ENCODE results near the gene UBE2I. TPM values are rescaled to one million over a fixed set of nuclear protein-coding genes. Genes with fewer than 3 reads are reported as not detected.
"Not testable (repeated sequence)": the region's sequence is repeated elsewhere in the genome, so short reads cannot be mapped to it uniquely, and the experiment has no call there.

Gene UBE2I
- total RNA-seq, 1 donor from 2014 or later: 210 TPM

DNA sequence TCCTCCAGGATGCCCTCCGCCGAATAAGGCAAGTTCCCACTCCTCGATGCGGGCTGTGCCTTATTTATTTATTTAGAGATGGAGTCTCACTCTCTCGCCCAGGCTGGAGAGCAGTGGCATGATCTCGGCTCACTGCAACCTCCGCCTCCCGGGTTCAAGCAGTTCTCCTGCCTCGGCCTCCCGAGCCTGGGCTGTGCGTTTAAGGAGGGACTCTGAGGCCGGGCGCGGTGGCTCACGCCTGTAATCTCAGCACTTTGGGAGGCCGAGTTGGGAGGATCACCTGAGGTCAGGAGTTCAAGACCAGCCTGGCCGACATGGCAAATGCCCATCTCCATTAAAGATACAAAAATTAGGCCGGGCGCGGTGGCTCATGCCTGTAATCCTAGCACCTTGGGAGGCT lies 18.7 kb downstream of the UBE2I start:
- intact Hi-C loops (cut with micrococcal nuclease): not testable (repeated sequence)

DNA sequence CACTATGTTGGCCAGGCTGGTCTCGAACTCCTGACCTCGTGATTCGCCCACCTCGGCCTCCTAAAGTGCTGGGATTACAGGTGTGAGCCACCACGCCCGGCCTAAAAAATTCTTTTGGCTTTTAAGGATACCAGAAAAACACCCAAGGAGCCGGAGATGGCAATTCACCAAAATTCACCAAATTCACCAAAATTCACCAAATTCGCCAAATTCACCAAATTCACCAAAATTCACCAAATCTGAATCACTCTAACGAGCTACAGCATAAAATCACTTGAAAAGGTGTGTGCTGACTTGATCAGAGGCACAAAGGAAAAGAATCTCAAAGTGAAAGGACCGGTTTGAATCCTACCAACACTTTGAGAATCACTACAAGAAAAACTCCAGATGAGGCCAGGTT lies 19.5 kb downstream of the UBE2I start:
- intact Hi-C loops (cut with micrococcal nuclease): not testable (repeated sequence)

- intact Hi-C loops (cut with micrococcal nuclease): no loop called here
Measured at GRCh38 chr16:1330260-1330914, 21.0 kb downstream of the UBE2I start.

DNA sequence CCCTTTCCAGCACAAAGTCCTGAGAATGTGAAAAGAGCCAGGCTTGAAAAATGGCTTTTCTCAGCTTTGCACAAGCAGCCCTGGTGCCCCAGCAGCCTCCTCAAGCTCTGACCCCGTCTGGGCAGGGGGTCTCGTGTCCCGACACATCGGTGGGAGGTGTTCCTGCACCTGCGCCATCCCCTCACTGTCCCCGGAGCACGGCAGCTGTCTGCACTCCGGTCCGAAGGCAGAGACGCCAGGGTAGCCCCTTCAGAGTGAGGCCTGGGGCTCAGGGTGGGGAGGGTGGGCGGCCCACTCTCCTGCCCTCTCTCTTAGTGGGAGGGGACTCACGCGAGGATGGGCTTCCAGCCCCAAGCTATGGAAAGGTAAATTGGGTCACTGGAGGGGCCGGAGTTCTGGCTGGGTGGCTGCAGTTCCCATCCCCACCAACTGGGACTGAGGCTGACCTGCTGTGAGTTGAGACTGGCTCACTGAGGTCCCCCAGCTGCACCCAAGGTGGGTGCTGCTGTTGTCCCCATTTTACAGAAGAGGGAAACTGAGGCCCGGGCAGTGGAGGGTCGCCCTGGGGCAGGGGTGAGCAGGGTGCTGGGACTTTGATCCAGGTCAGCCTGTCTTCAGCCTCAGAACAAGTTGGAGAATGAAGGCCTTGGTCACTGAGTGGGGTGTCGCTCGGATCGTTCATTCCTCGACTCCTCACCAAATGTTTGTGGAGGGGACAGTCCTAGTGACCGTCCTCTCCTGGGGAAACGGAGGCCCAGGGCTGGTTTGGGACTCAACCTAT lies 21.7 kb downstream of the UBE2I start:
- intact Hi-C loops (cut with micrococcal nuclease): no loop called here

- intact Hi-C loops (cut with micrococcal nuclease): no loop called here
Measured at GRCh38 chr16:1331712-1332617, 22.5 kb downstream of the UBE2I start.

GRCh38 chr16:1332618-1333148 lies 23.2 kb downstream of the UBE2I start:
- intact Hi-C loops (cut with micrococcal nuclease): loop anchor here (1.0 kb wide), 1 partner anchor 11 kb away; no protein-coding TSS in a partner anchor

GRCh38 chr16:1333149-1333812 lies 23.8 kb downstream of the UBE2I start, which contains the start of gene BAIAP3:
BAIAP3 (plus strand) TSS chr16:1333645; CDS start chr16:1338550, 4,905 bp downstream.
- intact Hi-C loops (cut with micrococcal nuclease): loop anchor here (1.0 kb wide), 1 partner anchor 10 kb away; no protein-coding TSS in a partner anchor

DNA sequence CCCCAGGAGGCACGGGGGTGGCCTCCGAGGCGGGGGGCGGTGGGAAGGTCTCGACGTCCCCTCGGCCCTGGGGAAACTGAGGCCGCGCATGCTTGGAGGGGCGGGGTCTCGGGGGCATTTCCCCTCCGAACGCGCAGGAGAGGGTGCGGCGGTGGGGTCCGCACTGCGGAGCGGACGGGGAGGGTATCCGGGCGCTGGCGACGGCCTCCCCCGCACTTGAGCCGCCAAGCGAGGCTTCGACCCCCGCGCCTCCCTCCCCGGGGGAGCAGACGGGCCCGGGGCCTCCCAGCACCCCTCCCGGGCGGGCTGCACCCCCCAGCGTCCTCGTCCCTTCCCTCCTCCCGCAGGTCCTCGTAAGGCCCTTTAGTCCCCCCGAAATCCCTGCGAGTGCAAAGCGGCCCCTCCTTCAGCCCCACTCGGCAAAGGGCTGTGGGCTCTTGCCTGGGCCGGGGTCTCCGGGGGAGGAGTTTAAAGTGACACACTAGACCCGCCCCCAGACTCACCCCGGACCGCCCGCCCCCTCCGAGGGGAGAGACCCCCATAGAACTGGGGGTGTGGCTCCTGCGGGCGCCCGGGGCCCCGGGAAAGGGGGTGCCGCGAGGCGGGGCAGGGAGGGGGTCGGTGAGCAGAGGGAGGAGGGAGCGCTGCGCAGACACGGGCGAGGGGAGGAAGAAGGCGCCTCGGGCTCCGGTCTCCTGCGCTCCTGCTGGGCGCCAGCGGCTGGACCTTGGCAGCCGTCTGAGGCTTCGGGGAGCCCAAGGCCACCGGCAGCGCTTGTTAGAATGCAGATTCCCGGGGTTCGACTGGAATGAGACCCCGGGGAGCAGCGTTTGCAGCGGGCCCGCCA lies 24.6 kb downstream of the UBE2I start:
- intact Hi-C loops (cut with micrococcal nuclease): loop anchor here (1.0 kb wide), 1 partner anchor 9 kb away; no protein-coding TSS in a partner anchor

GRCh38 chr16:1334739-1335138 lies 25.3 kb downstream of the UBE2I start:
- intact Hi-C loops (cut with micrococcal nuclease): no loop called here

DNA sequence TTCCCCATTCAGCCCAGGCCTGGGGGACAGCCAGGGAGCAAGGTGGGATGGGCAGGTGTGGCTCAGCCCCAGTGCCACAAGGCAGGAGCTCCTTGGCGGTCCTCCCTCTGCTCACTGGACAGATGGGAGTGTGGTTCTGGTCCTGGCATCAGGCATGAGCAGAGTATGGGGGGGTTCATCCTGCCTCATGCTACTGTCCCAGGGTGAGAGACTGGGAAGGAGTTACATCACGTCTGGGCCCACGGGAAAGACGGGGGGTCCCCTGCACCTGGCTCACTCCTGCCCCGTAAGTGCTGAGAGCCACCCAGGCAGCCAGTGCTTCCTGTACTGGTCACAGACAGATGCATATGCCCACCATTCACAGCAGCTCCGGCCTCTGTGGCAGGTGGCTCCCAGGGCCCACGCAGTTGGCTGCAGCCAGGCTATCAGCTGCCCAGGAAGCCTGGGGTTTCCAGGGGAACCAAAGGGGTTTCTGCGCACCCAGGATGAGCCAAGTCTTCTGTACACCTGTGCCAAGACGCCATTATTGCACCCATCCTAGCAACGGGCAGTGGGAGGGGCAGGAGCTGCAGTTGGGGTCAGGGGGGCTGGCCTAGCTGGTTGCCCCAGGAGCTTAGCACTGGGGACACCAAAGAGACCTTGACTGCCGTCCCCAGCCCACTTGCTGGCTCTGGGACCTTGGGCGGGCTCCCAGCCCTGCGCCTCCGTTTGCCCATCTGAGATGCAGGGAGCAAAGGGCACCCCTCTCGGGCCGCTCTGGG lies 26.0 kb downstream of the UBE2I start:
- intact Hi-C loops (cut with micrococcal nuclease): no loop called here

- intact Hi-C loops (cut with micrococcal nuclease): no loop called here
Measured at GRCh38 chr16:1335996-1336395, 26.6 kb downstream of the UBE2I start.

DNA sequence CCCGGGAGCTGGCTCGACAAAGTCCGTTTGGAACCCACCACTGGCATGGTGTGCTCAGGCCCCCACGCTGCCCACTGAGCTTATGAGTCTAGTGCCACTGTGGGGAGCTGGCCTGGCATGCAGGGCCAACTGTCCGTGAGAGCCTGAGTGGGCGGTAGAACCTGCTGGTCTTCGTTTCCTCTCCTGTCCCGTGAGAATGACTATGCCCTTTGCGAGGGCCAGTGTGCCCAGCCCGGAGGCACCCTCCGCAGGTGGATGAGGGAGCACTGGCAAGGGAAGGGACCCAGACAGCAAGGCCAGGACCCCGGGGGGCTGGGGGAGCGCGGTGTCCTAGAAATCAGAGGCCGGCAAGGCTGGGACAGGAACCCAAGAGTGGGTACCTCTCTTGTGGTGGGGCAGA lies 27.2 kb downstream of the UBE2I start:
- intact Hi-C loops (cut with micrococcal nuclease): no loop called here

- intact Hi-C loops (cut with micrococcal nuclease): no loop called here
Measured at GRCh38 chr16:1337486-1337885, 28.1 kb downstream of the UBE2I start.

- intact Hi-C loops (cut with micrococcal nuclease): no loop called here
Measured at GRCh38 chr16:1338119-1338730, 28.8 kb downstream of the UBE2I start.

- intact Hi-C loops (cut with micrococcal nuclease): no loop called here
Measured at GRCh38 chr16:1338855-1339675, 29.6 kb downstream of the UBE2I start.

DNA sequence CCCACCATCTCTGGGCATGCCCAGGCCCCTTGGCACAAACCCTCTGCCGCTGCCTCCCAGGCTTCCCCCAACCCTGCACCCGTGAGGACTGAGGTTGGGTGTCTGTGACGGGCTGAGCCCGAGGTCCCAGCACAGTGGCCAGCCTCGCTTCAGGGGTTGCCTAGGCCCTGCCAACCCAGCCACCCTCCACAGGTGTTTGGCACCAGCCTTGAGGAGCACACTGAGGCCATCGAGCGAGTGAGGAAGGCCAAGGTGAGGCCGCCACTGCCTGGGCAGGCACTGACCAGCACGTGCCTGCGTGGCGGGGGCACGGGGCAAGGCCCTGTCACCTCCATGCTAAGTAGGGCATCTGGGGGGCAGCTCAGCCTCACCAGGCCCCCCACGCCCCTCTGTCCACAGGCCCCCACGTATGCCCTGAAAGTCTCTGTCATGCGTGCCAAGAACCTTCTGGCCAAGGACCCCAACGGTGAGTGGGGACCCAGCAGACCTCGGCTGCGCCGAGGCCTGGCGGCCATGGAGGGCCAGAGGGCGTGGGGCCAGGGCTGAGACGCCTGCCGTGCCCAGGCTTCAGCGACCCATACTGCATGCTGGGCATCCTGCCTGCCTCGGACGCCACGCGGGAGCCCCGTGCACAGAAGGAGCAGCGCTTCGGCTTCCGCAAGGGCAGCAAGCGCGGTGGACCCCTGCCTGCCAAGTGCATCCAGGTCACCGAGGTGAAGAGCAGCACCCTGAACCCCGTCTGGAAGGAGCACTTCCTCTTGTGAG lies 31.5 kb downstream of the UBE2I start:
- intact Hi-C loops (cut with micrococcal nuclease): no loop called here

All from T-helper 2 cell treated with Interferon-gamma antibody and Interleukin-4, amounts not matched to agents 100 ng/mL and 5 ng/mL, for 36 hours (primary cell).